HL-60 (cell line): ENCODE data around the gene PPP1R9A.

Source experiments
- DNase-seq, 2 experiments: peaks; one replicate each; pipeline ENCODE4 v3.0.0-alpha.2; 2010 to 2020; ENCODE audit warnings: low read depth in 1 of 2, low spot score in 1 of 2
- H3K27ac ChIP-seq: fragments of 250-450 bp; sonication (Bioruptor Pico); replicated peaks from 2 replicates; pipeline ENCODE4 v1.5.1; 2020; ENCODE audit warnings: mild to moderate bottlenecking, moderate library complexity
- H3K27me3 ChIP-seq: fragments of 250-450 bp; sonication (Bioruptor Pico); 2 replicates; pipeline ENCODE4 v1.5.1; 2021; ENCODE audit warnings: mild to moderate bottlenecking, moderate library complexity; ENCODE audit not compliant: insufficient read depth, poor library complexity, severe bottlenecking
- H3K4me3 ChIP-seq: replicated peaks from 2 replicates; pipeline ENCODE4 v1.5.1; 2011; ENCODE audit warnings: mild to moderate bottlenecking, control low read depth, low read length; ENCODE audit not compliant: insufficient read depth
- GABPA ChIP-seq: IDR thresholded peaks from 2 replicates; pipeline ENCODE4 v1.6.1; 2012; ENCODE audit warnings: low read depth
- POLR2AphosphoS5 ChIP-seq: IDR thresholded peaks from 2 replicates; pipeline ENCODE4 v1.6.1; 2012; ENCODE audit warnings: low read depth
- SPI1 ChIP-seq: IDR thresholded peaks from 2 replicates; pipeline ENCODE4 v1.6.1; 2012; ENCODE audit warnings: low read depth, mild to moderate bottlenecking, borderline replicate concordance
- TF ChIP-seq, protein P1 (sequence below): IDR thresholded peaks from one replicate; pipeline ENCODE4 v1.5.1; 2011; ENCODE audit warnings: low read length, control low read depth, inconsistent platforms; ENCODE audit not compliant: insufficient read depth
- TF ChIP-seq, protein P2 (sequence below): IDR thresholded peaks from 2 replicates; pipeline ENCODE4 v1.6.1; 2012; ENCODE audit warnings: low read depth; ENCODE audit not compliant: insufficient replicate concordance

PPP1R9A gene

DNA sequence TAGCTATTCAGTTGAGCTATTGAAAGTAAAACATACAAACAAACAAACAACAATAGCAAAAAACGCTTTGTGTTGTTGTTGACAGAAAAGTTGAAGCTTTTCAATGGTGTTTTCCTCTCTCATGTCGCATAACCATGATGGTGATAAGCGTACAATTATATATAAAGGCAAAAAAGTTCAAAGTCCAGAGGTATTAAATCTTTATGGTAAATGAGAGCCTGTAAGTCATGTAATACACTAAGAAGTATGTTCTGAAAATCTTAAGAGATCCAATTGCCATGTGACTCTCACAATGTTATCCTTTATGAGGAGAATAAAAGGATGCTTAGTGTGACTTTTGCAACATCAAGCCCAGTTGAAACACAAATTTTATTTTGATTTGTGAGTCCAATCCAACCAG is 93.9 kb downstream of the PPP1R9A start:
- Histone ChIP-seq H3K27ac (no peak overlapping the region), H3K4me3 (no peak overlapping the region), H3K27me3 (no peaks in the 10 kb centered on the region)
- TF ChIP-seq SPI1 (no peak), GABPA (no peak), POLR2AphosphoS5 (no peak)
- TF ChIP-seq, protein P1, sequence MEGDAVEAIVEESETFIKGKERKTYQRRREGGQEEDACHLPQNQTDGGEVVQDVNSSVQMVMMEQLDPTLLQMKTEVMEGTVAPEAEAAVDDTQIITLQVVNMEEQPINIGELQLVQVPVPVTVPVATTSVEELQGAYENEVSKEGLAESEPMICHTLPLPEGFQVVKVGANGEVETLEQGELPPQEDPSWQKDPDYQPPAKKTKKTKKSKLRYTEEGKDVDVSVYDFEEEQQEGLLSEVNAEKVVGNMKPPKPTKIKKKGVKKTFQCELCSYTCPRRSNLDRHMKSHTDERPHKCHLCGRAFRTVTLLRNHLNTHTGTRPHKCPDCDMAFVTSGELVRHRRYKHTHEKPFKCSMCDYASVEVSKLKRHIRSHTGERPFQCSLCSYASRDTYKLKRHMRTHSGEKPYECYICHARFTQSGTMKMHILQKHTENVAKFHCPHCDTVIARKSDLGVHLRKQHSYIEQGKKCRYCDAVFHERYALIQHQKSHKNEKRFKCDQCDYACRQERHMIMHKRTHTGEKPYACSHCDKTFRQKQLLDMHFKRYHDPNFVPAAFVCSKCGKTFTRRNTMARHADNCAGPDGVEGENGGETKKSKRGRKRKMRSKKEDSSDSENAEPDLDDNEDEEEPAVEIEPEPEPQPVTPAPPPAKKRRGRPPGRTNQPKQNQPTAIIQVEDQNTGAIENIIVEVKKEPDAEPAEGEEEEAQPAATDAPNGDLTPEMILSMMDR: no peak
- TF ChIP-seq, protein P2, sequence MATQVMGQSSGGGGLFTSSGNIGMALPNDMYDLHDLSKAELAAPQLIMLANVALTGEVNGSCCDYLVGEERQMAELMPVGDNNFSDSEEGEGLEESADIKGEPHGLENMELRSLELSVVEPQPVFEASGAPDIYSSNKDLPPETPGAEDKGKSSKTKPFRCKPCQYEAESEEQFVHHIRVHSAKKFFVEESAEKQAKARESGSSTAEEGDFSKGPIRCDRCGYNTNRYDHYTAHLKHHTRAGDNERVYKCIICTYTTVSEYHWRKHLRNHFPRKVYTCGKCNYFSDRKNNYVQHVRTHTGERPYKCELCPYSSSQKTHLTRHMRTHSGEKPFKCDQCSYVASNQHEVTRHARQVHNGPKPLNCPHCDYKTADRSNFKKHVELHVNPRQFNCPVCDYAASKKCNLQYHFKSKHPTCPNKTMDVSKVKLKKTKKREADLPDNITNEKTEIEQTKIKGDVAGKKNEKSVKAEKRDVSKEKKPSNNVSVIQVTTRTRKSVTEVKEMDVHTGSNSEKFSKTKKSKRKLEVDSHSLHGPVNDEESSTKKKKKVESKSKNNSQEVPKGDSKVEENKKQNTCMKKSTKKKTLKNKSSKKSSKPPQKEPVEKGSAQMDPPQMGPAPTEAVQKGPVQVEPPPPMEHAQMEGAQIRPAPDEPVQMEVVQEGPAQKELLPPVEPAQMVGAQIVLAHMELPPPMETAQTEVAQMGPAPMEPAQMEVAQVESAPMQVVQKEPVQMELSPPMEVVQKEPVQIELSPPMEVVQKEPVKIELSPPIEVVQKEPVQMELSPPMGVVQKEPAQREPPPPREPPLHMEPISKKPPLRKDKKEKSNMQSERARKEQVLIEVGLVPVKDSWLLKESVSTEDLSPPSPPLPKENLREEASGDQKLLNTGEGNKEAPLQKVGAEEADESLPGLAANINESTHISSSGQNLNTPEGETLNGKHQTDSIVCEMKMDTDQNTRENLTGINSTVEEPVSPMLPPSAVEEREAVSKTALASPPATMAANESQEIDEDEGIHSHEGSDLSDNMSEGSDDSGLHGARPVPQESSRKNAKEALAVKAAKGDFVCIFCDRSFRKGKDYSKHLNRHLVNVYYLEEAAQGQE: no peak
- DNase-seq: no peak

DNA sequence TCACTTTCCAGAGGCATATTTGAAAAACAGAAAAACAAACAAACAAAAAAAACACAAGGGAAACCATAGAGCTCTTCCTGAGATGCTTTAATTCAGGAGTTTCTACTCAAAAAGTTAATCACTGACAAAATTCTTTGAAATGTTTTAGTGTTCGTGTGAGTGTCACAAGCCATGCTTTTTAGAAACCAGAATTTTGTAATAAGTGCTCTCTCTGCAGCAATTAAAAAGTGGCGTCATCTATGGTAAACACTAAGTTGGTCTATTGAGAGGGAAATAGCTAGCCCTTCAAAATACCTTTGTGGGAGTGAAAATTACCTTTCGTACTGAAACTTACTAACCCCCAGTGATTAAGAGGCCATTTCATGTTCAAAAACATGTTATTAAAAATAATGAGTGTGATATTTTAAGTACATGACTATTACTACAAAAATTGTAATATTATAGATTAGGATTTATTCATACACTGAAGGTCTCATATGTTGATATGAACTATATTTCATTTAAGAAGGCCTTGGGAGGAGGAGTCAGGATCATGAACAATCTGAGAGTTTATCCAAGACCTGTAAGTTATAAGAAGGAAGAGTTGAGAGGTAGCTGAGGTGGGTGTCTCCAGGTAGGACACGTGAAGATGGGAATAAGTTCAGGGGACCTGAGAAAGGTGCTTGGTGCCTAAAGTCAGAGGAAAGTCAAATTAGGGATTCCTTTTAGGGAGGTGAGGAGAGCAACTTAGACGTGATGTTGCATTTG is 94.6 kb downstream of the PPP1R9A start:
- DNase-seq: no peak

DNA sequence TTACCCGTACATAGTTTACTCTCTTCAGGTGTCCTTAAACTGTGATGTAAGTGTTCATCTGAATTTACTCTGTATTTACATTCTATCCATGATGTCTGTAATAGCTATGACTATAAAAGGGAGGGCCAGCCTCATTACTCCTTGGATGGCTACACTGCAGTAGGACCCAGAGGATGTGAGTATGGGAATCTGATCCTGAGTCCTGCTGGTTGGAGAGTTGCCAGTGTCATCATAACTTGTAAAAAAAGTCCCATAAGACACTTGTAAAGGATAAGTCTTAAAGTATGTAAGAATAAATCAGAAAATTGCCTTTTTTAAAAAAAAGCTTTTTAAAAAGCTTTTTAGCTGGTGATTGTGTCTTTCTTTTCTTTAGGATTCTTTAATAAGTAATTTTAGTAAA is 95.4 kb downstream of the PPP1R9A start:
- DNase-seq: no peak
- TF ChIP-seq, protein P1: no peak
- TF ChIP-seq SPI1 (no peak), GABPA (no peak), POLR2AphosphoS5 (no peak)
- TF ChIP-seq, protein P2: no peak
- Histone ChIP-seq H3K27ac (no peak overlapping the region), H3K27me3 (no peaks in the 10 kb centered on the region), H3K4me3 (no peak overlapping the region)

More for the DNA sequence above, 94.6 kb downstream of the PPP1R9A start:
- no peaks in the 10 kb centered on the region for H3K27me3 ChIP-seq
- H3K27ac ChIP-seq: no peak overlapping the region
- H3K4me3 ChIP-seq: no peak overlapping the region
- TF ChIP-seq POLR2AphosphoS5: no peak
- no peak for TF ChIP-seq GABPA
- TF ChIP-seq SPI1: no peak
- TF ChIP-seq, protein P1: no peak
- TF ChIP-seq, protein P2: no peak
